ENCODE measurements around the gene NACAD.

NACAD gene

DNA sequence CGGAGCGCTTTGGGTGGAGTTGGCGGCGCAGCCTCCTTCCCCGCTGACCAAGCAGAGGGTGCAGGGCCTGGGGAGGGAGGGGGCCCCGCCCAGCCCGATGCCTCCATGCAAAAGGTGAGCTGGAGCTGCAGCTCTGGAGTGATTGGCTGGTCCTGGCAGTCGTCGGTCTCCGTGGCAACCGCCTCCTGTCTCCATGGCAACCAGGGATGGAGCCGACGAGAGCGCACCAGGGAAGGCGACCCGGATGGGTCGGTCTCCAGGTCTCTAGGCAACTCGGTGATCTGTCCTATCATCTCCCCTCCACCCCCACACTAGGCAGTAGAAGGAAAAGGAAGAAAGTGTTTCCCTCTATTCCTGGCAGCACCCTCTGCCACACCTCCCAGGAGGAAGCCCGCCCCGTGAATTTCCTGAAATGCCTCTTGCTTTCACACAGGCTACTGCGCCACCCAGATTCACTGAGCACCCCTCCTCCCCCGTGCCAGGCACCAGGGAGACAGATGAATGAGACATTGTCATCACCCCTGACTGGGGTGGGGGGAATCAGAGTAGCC is 647 bp upstream of the NACAD start:
- Histone ChIP-seq H3K27ac (peak overlapping the region; percentile 34; the same call in 1 of the 2 replicates), H3K27me3 (ENCODE audit: insufficient read depth, low read depth, severe bottlenecking) (no peaks in the 10 kb centered on the region), H3K4me3 (ENCODE audit: low read depth, low read length) (peak overlapping the region; percentile 60), H3K9me3 (ENCODE audit: severe bottlenecking) (no peaks in the 10 kb centered on the region), H3K36me3 (peaks cover 8% of the 10 kb centered on the region; the same call in 1 of the 2 replicates)
- TF ChIP-seq CTCF (IDR thresholded peaks at IDR 0.05; ENCODE audit: low read depth, low read length), result no peak
- DNase-seq, result peak; percentile 85

DNA sequence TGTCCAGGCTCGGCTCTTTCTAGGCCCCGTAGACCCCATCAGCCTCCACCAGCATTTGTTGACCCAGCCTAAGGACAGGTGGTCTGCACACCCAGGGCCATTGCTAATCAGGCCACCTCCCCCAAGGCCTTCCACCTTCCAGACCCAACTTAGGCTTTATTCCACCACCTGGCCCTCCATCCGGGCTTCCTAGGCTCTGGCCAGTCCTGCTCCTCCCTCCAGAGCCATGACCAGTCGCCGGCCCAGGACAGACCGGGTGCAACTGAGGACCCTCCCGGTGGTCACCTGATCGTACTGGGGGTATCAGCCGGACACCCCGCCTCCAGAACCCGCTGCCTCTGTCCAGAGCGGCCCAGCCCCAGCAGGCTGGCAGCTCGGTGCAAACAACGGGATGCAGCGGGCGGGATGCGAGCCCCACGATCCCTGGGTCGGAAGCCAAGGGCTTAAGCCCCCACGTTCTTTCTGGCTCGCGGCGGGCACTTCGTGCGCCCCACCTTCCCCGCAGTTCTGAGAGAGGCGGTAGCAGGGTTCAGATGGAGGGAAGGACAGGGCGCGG is 545 bp downstream of the NACAD start:
- Histone ChIP-seq H3K27ac (no peak overlapping the region), H3K4me3 (ENCODE audit: low read depth, low read length) (peak overlapping the region; percentile 60), H3K36me3 (peaks cover 8% of the 10 kb centered on the region; the same call in 1 of the 2 replicates), H3K9me3 (ENCODE audit: severe bottlenecking) (no peaks in the 10 kb centered on the region), H3K27me3 (ENCODE audit: insufficient read depth, low read depth, severe bottlenecking) (no peaks in the 10 kb centered on the region)
- peak; percentile 44 for DNase-seq
- no peak for TF ChIP-seq CTCF (IDR thresholded peaks at IDR 0.05; ENCODE audit: low read depth, low read length)

DNA sequence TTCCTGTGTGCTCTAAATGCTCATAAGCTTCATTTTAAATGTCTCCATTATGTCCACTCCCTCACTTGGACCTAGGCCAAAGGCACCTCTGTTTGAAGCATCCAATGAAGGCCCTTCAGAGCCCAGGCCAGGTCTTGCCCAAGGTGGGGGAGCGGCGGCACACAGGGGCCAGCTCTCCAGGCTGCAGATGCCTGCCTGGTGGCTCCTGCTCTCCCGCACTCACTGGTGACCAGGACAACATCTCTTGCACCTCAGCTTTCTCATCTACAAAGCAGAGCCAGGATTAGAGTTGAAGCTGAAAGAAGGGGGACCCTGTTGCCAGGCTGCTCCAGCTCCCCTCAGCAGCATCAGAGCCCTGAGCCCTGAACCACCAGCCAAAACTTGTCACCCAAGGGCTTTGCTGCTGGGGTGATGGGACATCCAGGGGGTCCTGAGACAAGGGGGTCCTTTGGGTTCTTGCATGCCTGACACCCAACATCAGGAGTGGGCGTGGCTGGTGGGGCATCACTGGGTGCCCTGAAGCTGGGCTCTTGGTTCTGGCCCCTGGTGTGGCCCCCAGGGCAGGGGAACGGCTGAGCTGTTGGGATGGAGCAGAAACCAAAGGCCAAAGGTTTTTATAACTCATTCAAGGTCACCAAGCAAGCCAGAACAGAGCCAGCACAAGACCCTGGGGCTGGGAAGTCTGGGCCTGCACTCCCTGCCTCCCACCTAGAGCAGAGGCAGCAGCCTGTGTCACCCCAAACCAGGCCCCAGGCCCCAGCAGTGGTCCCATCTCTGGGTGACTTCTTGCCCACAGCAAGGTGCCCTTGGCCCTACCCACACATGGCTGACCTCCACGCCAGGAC is 1.2 kb downstream of the NACAD start:
- peaks cover 8% of the 10 kb centered on the region; the same call in 1 of the 2 replicates for H3K36me3 ChIP-seq
- H3K9me3 ChIP-seq (ENCODE audit: severe bottlenecking), result no peaks in the 10 kb centered on the region
- no peak for TF ChIP-seq CTCF (IDR thresholded peaks at IDR 0.05; ENCODE audit: low read depth, low read length)
- no peak for DNase-seq
- H3K27me3 ChIP-seq (ENCODE audit: insufficient read depth, low read depth, severe bottlenecking), result no peaks in the 10 kb centered on the region
- peak overlapping the region; percentile 60; the same call in 1 of the 2 replicates for H3K4me3 ChIP-seq (ENCODE audit: low read depth, low read length)
- no peak overlapping the region for H3K27ac ChIP-seq

GRCh38 chr7:45086331-45087065 is 2.3 kb downstream of the NACAD start:
- H3K27ac ChIP-seq, result no peak overlapping the region

More at GRCh38 chr7:45086331-45087065, 2.3 kb downstream of the NACAD start:
- DNase-seq, result no peak
- Histone ChIP-seq H3K4me3 (ENCODE audit: low read depth, low read length) (no peak overlapping the region), H3K27me3 (ENCODE audit: insufficient read depth, low read depth, severe bottlenecking) (no peaks in the 10 kb centered on the region), H3K9me3 (ENCODE audit: severe bottlenecking) (no peaks in the 10 kb centered on the region), H3K36me3 (peaks cover 8% of the 10 kb centered on the region; the same call in 1 of the 2 replicates)
- no peak for TF ChIP-seq CTCF (IDR thresholded peaks at IDR 0.05; ENCODE audit: low read depth, low read length)
